Parathyroid adenoma (tissue), 2 donors: Measurements from ENCODE around the gene EXTL1.
"Not testable (repeated sequence)": the region's sequence is repeated elsewhere in the genome, so short reads cannot be mapped to it uniquely, and the experiment has no call there.

Experiments used
- H2AFZ ChIP-seq: fragments of 300-600 bp; sonication (generic); one replicate; pipeline ENCODE4 v1.7.0; 2017; ENCODE audit warnings: antibody characterized with exemption, mild to moderate bottlenecking
- H3K27ac ChIP-seq: fragments of 300-600 bp; sonication (generic); one replicate; pipeline ENCODE4 v1.7.0; 2017
- H3K27me3 ChIP-seq: fragments of 300-600 bp; sonication (generic); one replicate; pipeline ENCODE4 v1.7.0; 2017; ENCODE audit warnings: low read length; ENCODE audit not compliant: control insufficient read depth, insufficient read depth
- H3K36me3 ChIP-seq: fragments of 300-600 bp; sonication (generic); one replicate; pipeline ENCODE4 v1.7.0; 2017; ENCODE audit warnings: low read length; ENCODE audit not compliant: control insufficient read depth, insufficient read depth
- H3K4me1 ChIP-seq: fragments of 300-600 bp; sonication (generic); one replicate; pipeline ENCODE4 v1.7.0; 2017; ENCODE audit warnings: control low read depth
- H3K4me2 ChIP-seq: fragments of 300-600 bp; sonication (generic); one replicate; pipeline ENCODE4 v1.7.0; 2017; ENCODE audit warnings: low read length
- H3K4me3 ChIP-seq: fragments of 300-600 bp; sonication (generic); one replicate; pipeline ENCODE4 v1.7.0; 2017; ENCODE audit warnings: low read depth, low read length
- H3K79me2 ChIP-seq: fragments of 300-600 bp; sonication (generic); one replicate; pipeline ENCODE4 v1.7.0; 2017; ENCODE audit warnings: control low read depth
- H3K9ac ChIP-seq: fragments of 300-600 bp; sonication (generic); one replicate; pipeline ENCODE4 v1.7.0; 2017; ENCODE audit warnings: mild to moderate bottlenecking
- H3K9me3 ChIP-seq: fragments of 300-600 bp; sonication (generic); one replicate; pipeline ENCODE4 v1.7.0; 2017; ENCODE audit warnings: low read length; ENCODE audit not compliant: control insufficient read depth
- CTCF ChIP-seq: fragments of 300-600 bp; sonication (generic); IDR thresholded peaks from one replicate; pipeline ENCODE4 v1.7.0; 2017; ENCODE audit warnings: antibody characterized with exemption, mild to moderate bottlenecking
- donor health status: primary hyperparathyroidism.

The EXTL1 gene

GRCh38 chr1:25978403-25978802 is 43.2 kb upstream of the EXTL1 start:
- Histone ChIP-seq H3K9ac (no peak overlapping the region), H3K4me1 (no peaks in the 10 kb centered on the region), H2AFZ (no peak overlapping the region), H3K9me3 (no peaks in the 10 kb centered on the region), H3K36me3 (no peaks in the 10 kb centered on the region), H3K79me2 (no peaks in the 10 kb centered on the region), H3K27me3 (no peaks in the 10 kb centered on the region), H3K27ac (no peak overlapping the region), H3K4me2 (no peak overlapping the region), H3K4me3 (no peak overlapping the region)
- TF ChIP-seq CTCF, result no peak

GRCh38 chr1:25979210-25979609 is 42.4 kb upstream of the EXTL1 start:
- Histone ChIP-seq H3K4me1 (no peaks in the 10 kb centered on the region), H2AFZ (no peak overlapping the region), H3K9me3 (no peaks in the 10 kb centered on the region), H3K79me2 (no peaks in the 10 kb centered on the region), H3K27me3 (no peaks in the 10 kb centered on the region), H3K27ac (no peak overlapping the region), H3K4me2 (no peak overlapping the region), H3K4me3 (no peak overlapping the region), H3K36me3 (no peaks in the 10 kb centered on the region), H3K9ac (no peak overlapping the region)
- TF ChIP-seq CTCF, result no peak

- Histone ChIP-seq H2AFZ (no peak overlapping the region), H3K79me2 (no peaks in the 10 kb centered on the region), H3K27me3 (no peaks in the 10 kb centered on the region), H3K4me1 (peaks cover 3% of the 10 kb centered on the region), H3K36me3 (no peaks in the 10 kb centered on the region), H3K4me3 (no peak overlapping the region), H3K9ac (no peak overlapping the region), H3K9me3 (no peaks in the 10 kb centered on the region), H3K4me2 (no peak overlapping the region), H3K27ac (no peak overlapping the region)
- TF ChIP-seq CTCF, result no peak
These were observed 36.4 kb upstream of the EXTL1 start for GRCh38 chr1:25985171-25985570.

- Histone ChIP-seq H3K9ac (no peak overlapping the region), H3K79me2 (no peaks in the 10 kb centered on the region), H3K36me3 (no peaks in the 10 kb centered on the region), H3K27ac (no peak overlapping the region), H3K4me2 (no peak overlapping the region), H3K4me1 (peaks cover 3% of the 10 kb centered on the region), H3K4me3 (no peak overlapping the region), H2AFZ (no peak overlapping the region), H3K9me3 (no peaks in the 10 kb centered on the region), H3K27me3 (no peaks in the 10 kb centered on the region)
- no peak for TF ChIP-seq CTCF
These were observed 35.9 kb upstream of the EXTL1 start for GRCh38 chr1:25985670-25986069.

GRCh38 chr1:25986773-25987172 is 34.8 kb upstream of the EXTL1 start:
- H3K9ac ChIP-seq, H2AFZ ChIP-seq, H3K36me3 ChIP-seq, H3K4me2 ChIP-seq, H3K4me1 ChIP-seq, H3K4me3 ChIP-seq, H3K9me3 ChIP-seq, H3K27me3 ChIP-seq, H3K27ac ChIP-seq, H3K79me2 ChIP-seq: not testable (repeated sequence)
